RWPE1 (cell line): ENCODE results near the gene CHSY1.

Experiments used
- CTCF ChIA-PET: fragments of 350-600 bp; sonication (Branson Sonifier 250); formaldehyde crosslinking; extraction: SDS; loops from one replicate; lab custom pipeline; 2021; lab: Yijun Ruan, JAX
- POLR2A ChIA-PET: fragments of 400-600 bp; formaldehyde crosslinking; extraction: SDS; loops from one replicate; lab custom pipeline; 2020; ENCODE audit warnings: antibody characterized with exemption; ENCODE audit not compliant: low non-redundant PET; lab: Yijun Ruan, JAX
- DNase-seq: peaks from one replicate; pipeline ENCODE4 v3.0.0; 2012; ENCODE audit warnings: low spot score
- H3K27ac ChIP-seq: fragments of 450-650 bp; 2 replicates; pipeline ENCODE4 v1.5.1; 2017
- TF ChIP-seq, protein P1 (sequence below): fragments of 450-650 bp; conservative IDR thresholded peaks from 2 replicates; pipeline ENCODE4 v1.5.1; 2017; ENCODE audit warnings: low read depth, mild to moderate bottlenecking

The CHSY1 gene

DNA sequence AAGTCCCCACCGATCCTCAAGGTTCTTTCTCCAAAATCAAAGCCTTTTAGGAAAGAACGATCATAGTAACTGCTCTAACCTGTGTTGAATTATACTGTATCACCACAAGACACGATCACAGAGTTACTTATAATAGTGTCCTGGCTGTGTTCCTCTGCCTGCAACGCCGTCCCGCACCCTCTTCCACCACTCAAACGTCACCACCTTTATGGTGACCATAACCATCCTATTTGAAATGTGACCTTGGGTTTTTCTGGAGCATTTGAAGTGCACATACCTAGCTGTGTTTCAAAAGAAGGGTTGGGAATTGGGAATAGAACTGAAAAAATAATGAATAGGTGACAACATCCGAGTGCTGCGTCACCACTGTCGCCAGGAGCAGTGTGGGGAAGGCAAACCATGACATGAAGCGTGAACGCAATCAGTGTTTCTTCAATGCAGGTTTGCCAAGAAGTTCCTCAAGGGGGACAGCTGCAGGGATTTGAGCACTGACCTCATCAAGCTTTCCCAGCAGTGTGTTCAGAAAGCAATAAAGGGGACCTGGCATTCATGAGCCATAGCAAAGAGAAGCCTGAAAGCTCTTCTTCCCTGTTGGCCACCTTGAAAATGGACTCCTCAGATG is 26.2 kb upstream of the CHSY1 start:
- no peak for DNase-seq
- TF ChIP-seq, protein P1, sequence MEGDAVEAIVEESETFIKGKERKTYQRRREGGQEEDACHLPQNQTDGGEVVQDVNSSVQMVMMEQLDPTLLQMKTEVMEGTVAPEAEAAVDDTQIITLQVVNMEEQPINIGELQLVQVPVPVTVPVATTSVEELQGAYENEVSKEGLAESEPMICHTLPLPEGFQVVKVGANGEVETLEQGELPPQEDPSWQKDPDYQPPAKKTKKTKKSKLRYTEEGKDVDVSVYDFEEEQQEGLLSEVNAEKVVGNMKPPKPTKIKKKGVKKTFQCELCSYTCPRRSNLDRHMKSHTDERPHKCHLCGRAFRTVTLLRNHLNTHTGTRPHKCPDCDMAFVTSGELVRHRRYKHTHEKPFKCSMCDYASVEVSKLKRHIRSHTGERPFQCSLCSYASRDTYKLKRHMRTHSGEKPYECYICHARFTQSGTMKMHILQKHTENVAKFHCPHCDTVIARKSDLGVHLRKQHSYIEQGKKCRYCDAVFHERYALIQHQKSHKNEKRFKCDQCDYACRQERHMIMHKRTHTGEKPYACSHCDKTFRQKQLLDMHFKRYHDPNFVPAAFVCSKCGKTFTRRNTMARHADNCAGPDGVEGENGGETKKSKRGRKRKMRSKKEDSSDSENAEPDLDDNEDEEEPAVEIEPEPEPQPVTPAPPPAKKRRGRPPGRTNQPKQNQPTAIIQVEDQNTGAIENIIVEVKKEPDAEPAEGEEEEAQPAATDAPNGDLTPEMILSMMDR = no peak
- ChIA-PET POLR2A (no interaction called here), CTCF (interaction anchor here (1.2 kb wide), 1 partner anchor 11 kb away, joined by 7 read pairs; no protein-coding TSS in a partner anchor)
- H3K27ac ChIP-seq = peak overlapping the region; percentile 88

DNA sequence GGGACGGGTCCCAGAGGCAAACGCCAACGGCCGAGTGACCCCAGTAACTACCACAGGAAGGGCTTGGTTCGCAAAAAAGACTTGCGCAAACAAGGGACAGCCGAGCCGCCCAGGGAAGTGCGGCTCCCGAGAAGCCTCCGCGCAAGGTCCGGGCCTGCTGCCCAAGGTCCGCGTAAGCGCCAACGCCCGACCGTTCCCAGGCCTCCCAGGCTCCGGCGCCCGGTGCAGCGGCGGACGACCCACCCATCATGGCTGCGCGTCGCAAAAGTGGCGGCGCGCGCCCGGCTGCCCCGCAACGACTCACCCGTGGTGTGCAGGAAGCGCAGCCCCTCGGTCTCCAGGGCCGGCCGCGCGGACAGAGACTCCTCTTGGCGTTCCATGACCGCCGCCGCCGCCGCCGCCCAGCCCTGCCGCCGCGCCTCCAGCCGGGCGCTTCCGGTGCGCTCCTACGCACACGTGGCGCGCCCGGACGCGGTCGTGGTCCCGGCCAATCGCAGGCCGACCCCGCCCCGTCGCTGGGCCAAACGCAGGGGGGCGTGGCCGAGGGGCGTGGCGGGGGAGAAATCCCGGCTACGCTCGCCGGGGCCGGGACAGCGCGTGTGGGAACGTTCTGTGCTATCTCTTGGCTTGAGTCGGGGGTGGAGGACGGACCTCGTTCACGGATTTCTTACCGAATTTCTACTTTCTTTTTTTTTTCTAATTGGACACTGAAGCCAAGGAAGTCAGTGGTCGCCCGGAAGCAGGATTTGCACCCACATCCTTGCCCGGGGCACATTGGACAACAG is 25.4 kb upstream of the CHSY1 start, which contains the start of gene SELENOS:
TSS of gene SELENOS (minus strand) at position 448 of the 785 bp plus-strand sequence. CDS start at position 380, 68 bp downstream.
- ChIA-PET CTCF (no interaction called here), POLR2A (no interaction called here)
- TF ChIP-seq, protein P1 = no peak
- peak; percentile 89 for DNase-seq
- peak within 1 kb of the TSS; percentile 88 for H3K27ac ChIP-seq

DNA sequence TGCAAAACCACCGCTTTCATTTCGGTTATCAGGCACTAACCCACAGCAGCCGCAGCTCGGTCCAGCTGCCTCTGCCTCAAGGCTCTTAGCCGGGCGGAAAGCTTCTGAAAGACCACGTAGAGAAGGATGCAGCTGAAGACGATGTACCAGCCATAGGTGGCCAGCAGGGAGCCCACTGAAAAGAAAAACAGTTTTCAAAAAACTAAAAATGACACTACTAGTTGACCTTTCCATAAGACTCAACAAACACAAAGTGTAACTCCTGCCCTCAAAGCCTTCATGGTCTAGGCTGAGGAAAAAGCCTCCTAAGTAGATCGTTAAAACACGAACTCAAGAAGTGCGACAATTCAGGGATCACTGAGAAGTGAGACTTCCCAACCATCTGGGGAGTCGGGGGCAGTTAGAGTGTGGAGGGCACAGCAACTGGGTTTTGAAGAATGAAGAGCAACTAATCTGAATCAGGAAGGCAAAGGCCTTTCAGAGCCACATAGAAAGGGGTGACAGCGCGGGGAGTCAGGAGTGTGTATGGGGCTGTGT is 24.7 kb upstream of the CHSY1 start:
- CTCF ChIA-PET = interaction anchor here (0.6 to 0.7 kb wide), 2 partner anchors 10 to 191 kb away, joined by 3 to 4 read pairs; no protein-coding TSS in a partner anchor
- POLR2A ChIA-PET = no interaction called here
- no peak for DNase-seq
- peak overlapping the region; percentile 88 for H3K27ac ChIP-seq
- TF ChIP-seq, protein P1 = no peak; the same call in 1 of the 2 replicates

DNA sequence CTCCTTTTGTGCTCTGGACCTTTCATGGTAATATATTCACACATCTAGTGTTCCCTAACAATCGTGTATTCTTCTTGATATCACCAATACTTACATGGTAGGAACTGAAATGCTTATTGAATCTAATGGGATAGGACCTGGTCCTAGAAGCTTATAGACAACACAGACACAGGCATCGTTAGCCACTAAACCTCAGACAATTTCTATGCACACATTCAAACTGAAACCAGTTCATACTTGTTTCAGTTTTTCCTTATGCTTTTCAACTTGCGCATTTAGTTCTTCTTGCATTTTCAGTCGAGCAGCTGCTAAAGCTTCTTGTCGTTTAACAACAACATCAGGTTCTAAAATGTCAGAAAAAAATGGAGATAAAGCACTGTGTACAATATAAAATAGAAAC is 23.2 kb upstream of the CHSY1 start:
- POLR2A ChIA-PET = no interaction called here
- no peak overlapping the region for H3K27ac ChIP-seq
- no peak for DNase-seq
- TF ChIP-seq, protein P1 = no peak
- CTCF ChIA-PET = no interaction called here

DNA sequence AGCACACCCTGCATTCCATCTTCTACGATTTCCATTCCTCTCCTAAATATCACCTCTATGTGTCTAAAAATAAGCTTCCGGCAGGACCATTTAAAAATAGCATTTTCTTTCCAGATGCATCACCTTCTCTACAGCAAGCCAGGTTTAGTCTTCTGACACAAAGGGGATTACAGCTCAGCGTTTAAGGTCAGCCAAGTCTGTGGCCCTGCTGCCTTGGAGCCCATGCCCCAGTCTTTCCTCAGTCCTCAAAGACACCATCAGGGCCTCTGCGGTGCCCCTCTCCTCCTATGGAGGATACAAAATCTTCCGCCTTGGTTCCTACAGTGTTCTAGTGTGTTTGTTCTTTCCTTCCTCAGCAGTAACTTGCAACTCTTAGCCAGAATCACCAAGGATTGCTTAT is 21.7 kb upstream of the CHSY1 start:
- ChIA-PET CTCF (interaction anchor here (0.6 kb wide), 1 partner anchor 15 kb away, joined by 3 read pairs; no protein-coding TSS in a partner anchor), POLR2A (no interaction called here)
- TF ChIP-seq, protein P1 = no peak
- no peak overlapping the region for H3K27ac ChIP-seq
- DNase-seq = no peak

DNA sequence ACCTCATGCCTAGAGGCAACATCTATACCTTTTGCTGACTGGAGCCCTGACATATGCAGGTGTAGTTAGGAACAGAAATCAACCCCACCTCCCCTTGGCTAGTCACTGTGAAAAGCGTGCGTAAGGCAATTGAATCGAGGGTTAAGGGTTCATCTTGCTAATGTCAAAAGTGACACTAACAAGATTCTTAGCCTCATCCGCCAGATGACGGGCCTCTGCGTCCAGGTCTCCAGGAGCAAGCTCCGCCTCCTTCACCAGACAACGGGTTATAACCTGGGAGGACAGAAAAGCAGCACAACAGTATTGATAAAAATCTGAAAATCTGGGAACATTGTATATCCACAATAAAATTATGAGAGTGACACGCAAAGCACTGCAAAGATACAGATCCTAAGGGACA is 20.7 kb upstream of the CHSY1 start:
- DNase-seq = no peak
- no peak overlapping the region for H3K27ac ChIP-seq
- POLR2A ChIA-PET = no interaction called here
- CTCF ChIA-PET = interaction anchor here (0.6 kb wide), 1 partner anchor 16 kb away, joined by 3 read pairs; no protein-coding TSS in a partner anchor
- TF ChIP-seq, protein P1 = no peak
